BE2C (cell line): Measurements from ENCODE around the gene LYST.

ENCODE experiments used
- DNase-seq: peaks from one replicate; pipeline ENCODE4 v3.0.0-alpha.2; 2020
- H3K27me3 ChIP-seq: fragments of 250-450 bp; sonication (Bioruptor Pico); 2 replicates; pipeline ENCODE4 v1.5.1; 2020; ENCODE audit warnings: mild to moderate bottlenecking
- H3K36me3 ChIP-seq: fragments of 250-450 bp; sonication (Bioruptor Pico); 2 replicates; pipeline ENCODE4 v1.5.1; 2020; ENCODE audit warnings: mild to moderate bottlenecking
- H3K4me1 ChIP-seq: fragments of 250-450 bp; sonication (Bioruptor Pico); 2 replicates; pipeline ENCODE4 v1.5.1; 2020
- H3K4me3 ChIP-seq: 2 replicates; pipeline ENCODE4 v1.5.1; 2011; ENCODE audit warnings: low read depth, low read length
- H3K9me3 ChIP-seq: fragments of 250-450 bp; sonication (Bioruptor Pico); 2 replicates; pipeline ENCODE4 v1.5.1; 2020
- CTCF ChIP-seq: IDR thresholded peaks from 2 replicates; pipeline ENCODE4 v1.5.1; 2012; ENCODE audit warnings: mild to moderate bottlenecking, low read depth, low read length

The LYST gene

GRCh38 chr1:235725434-235725833, 141.3 kb downstream of the LYST start:
- no peak for TF ChIP-seq CTCF
- DNase-seq = no peak
- H3K27me3 ChIP-seq = no peaks in the 10 kb centered on the region
- H3K36me3 ChIP-seq = no peaks in the 10 kb centered on the region
- H3K4me3 ChIP-seq = no peak overlapping the region
- no peaks in the 10 kb centered on the region for H3K4me1 ChIP-seq
- H3K9me3 ChIP-seq = no peaks in the 10 kb centered on the region

GRCh38 chr1:235724730-235725129, 142.0 kb downstream of the LYST start:
- Histone ChIP-seq H3K4me1 (no peaks in the 10 kb centered on the region), H3K4me3 (no peak overlapping the region), H3K9me3 (no peaks in the 10 kb centered on the region), H3K36me3 (no peaks in the 10 kb centered on the region), H3K27me3 (no peaks in the 10 kb centered on the region)
- no peak for TF ChIP-seq CTCF
- DNase-seq = no peak

GRCh38 chr1:235722858-235723257, 143.8 kb downstream of the LYST start:
- Histone ChIP-seq H3K9me3 (no peaks in the 10 kb centered on the region), H3K4me1 (no peaks in the 10 kb centered on the region), H3K27me3 (no peaks in the 10 kb centered on the region), H3K36me3 (no peaks in the 10 kb centered on the region), H3K4me3 (no peak overlapping the region)
- no peak for DNase-seq
- TF ChIP-seq CTCF = no peak

- H3K9me3 ChIP-seq = no peaks in the 10 kb centered on the region
- no peak for DNase-seq
- TF ChIP-seq CTCF = no peak
- no peaks in the 10 kb centered on the region for H3K4me1 ChIP-seq
- H3K27me3 ChIP-seq = no peaks in the 10 kb centered on the region
- H3K36me3 ChIP-seq = no peaks in the 10 kb centered on the region
- no peak overlapping the region for H3K4me3 ChIP-seq
Measured at GRCh38 chr1:235721982-235722381, 144.7 kb downstream of the LYST start.

GRCh38 chr1:235720544-235720943, 146.2 kb downstream of the LYST start:
- Histone ChIP-seq H3K9me3 (no peaks in the 10 kb centered on the region), H3K27me3 (no peaks in the 10 kb centered on the region), H3K4me1 (no peaks in the 10 kb centered on the region), H3K4me3 (no peak overlapping the region), H3K36me3 (no peaks in the 10 kb centered on the region)
- no peak for DNase-seq
- TF ChIP-seq CTCF = no peak

GRCh38 chr1:235714205-235714897, 152.4 kb downstream of the LYST start:
- no peaks in the 10 kb centered on the region for H3K9me3 ChIP-seq
- no peak overlapping the region for H3K4me3 ChIP-seq
- no peaks in the 10 kb centered on the region for H3K27me3 ChIP-seq
- no peak for TF ChIP-seq CTCF
- no peaks in the 10 kb centered on the region for H3K4me1 ChIP-seq
- DNase-seq = no peak
- no peaks in the 10 kb centered on the region for H3K36me3 ChIP-seq
